HL-60 (cell line): Measurements from ENCODE around the gene MAGEL2.

ENCODE experiments used
- POLR2AphosphoS5 ChIP-seq: IDR thresholded peaks from 2 replicates; pipeline ENCODE4 v1.6.1; 2012; ENCODE audit warnings: low read depth
- REST ChIP-seq: IDR thresholded peaks from 2 replicates; pipeline ENCODE4 v1.6.1; 2012; ENCODE audit warnings: low read depth; ENCODE audit not compliant: insufficient replicate concordance
- SPI1 ChIP-seq: IDR thresholded peaks from 2 replicates; pipeline ENCODE4 v1.6.1; 2012; ENCODE audit warnings: low read depth, mild to moderate bottlenecking, borderline replicate concordance
- TF ChIP-seq, protein P1 (sequence below): IDR thresholded peaks from one replicate; pipeline ENCODE4 v1.5.1; 2011; ENCODE audit warnings: low read length, control low read depth, inconsistent platforms; ENCODE audit not compliant: insufficient read depth

DNA sequence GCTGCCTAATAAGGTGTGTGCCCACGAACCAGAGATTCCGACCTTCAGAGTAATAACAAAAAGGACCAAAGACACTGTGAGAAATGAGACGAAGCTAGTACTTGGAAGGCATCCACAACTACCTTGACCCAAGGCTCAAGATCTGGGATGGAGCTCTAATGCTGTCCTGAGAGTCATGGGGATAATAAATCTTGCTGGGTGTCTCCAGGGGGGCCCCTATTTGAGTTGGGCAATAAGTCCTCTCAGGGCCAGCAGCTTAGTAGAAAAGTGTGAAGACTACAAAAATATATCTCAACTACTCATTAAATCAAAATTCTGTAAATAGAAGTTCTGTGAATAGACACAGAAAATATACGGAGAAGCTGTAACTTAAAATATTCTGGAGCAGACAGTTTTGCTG is 42.3 kb upstream of the MAGEL2 start:
- TF ChIP-seq, protein P1, sequence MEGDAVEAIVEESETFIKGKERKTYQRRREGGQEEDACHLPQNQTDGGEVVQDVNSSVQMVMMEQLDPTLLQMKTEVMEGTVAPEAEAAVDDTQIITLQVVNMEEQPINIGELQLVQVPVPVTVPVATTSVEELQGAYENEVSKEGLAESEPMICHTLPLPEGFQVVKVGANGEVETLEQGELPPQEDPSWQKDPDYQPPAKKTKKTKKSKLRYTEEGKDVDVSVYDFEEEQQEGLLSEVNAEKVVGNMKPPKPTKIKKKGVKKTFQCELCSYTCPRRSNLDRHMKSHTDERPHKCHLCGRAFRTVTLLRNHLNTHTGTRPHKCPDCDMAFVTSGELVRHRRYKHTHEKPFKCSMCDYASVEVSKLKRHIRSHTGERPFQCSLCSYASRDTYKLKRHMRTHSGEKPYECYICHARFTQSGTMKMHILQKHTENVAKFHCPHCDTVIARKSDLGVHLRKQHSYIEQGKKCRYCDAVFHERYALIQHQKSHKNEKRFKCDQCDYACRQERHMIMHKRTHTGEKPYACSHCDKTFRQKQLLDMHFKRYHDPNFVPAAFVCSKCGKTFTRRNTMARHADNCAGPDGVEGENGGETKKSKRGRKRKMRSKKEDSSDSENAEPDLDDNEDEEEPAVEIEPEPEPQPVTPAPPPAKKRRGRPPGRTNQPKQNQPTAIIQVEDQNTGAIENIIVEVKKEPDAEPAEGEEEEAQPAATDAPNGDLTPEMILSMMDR: no peak
- TF ChIP-seq POLR2AphosphoS5: no peak
- TF ChIP-seq REST: no peak
- no peak for TF ChIP-seq SPI1
